Tongue (tissue), 2 donors: Measurements from ENCODE around the gene FMC1. TPM values are rescaled to one million over a fixed set of nuclear protein-coding genes. Genes with fewer than 3 reads are reported as not detected.
"Not testable (repeated sequence)": the region's sequence is repeated elsewhere in the genome, so short reads cannot be mapped to it uniquely, and the experiment has no call there.

Experiments
- DNase-seq: peaks from one replicate; pipeline ENCODE4 v3.0.0-alpha.2; 2015
- total RNA-seq: library from RNA; depleted of rRNA; stranded (reverse); fragments of >200 nt; gene quantifications from one replicate; pipeline ENCODE4 v1.2.3, GENCODE V29; 2014

FMC1 gene
- total RNA-seq, 1 donor from 2014 or later, result 18.3 TPM

DNA sequence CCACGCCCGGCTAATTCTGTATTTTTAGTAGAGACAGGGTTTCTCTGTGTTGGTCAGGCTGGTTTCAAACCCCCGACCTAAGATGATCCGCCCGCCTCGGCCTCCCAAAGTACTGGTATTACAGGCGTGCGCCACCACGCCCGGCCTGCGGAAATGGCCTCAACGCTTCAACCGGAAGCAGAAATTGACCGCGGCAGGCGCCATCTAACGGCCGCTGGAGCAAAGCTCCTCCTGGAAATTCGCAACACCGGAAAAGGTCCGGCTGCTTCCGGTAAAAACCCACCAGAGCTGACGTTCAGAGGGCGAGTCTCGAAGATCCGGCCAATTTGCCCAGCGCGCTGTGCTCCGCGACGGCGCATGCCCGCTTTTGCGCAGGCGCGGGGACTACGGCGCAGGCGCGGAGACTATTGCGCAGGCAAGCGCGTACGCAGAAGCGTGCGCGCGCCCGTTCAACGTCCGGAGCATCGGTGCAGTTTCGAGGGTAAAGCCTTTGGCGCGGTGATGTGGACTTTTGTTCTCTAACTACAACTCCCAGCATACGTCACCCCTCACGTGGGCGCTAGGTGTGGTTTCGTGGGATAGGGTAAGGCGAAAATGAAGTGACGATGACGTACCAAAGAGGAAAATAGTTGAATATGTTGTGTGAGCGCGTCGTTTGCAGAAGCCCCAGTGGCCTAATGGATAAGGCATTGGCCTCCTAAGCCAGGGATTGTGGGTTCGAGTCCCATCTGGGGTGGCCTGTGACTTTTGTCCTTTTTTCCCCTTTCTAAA, 915 bp upstream of the FMC1 start:
- peak; percentile 100 for DNase-seq

- no peak for DNase-seq
Measured at GRCh38 chr7:139340808-139341057, 404 bp upstream of the FMC1 start.

DNA sequence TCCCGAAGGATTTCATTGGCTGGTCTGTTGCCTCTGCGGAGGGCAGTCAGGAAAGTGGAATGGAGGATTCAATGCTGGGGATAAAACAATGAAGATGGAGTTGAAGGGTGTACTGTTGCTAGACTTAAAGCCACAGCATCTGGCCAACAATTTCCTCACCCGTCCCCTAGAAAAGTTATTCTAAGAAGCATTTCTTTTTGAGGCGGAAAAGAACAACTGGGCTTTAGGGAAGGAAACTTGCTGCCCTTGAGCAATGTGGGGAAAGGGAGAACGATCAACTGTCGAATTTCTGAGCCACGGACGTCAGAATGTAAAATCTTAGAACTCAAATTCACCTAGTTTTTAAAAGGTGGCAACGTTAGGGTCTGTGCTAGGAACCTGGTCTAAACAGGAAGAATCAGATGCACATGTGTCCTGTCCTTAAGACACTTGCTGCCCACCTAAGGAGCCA, 664 bp downstream of the FMC1 start:
- DNase-seq, result no peak

DNA sequence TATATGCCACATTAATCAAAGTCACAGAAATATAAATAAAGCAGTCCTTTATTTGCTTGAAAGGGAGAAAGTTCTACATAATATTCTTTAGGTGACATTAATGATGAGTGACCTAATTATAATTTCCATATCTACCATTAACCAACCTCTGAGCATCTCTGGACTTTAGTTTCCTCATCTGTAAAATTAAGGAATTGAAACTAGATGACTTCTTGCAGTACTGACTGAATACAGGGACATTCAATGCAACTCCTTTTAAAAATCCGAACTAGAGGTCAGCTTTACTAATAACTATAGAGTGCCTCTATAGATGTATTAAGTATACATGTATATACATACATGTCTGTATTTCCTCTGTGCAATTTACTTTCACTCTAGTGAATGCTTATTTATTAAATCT, 3.9 kb downstream of the FMC1 start:
- DNase-seq, result no peak

- DNase-seq, result no peak
Measured at GRCh38 chr7:139351027-139351426, 9.9 kb downstream of the FMC1 start.

- DNase-seq, result no peak
Measured at GRCh38 chr7:139354729-139355128, 13.6 kb downstream of the FMC1 start.

DNA sequence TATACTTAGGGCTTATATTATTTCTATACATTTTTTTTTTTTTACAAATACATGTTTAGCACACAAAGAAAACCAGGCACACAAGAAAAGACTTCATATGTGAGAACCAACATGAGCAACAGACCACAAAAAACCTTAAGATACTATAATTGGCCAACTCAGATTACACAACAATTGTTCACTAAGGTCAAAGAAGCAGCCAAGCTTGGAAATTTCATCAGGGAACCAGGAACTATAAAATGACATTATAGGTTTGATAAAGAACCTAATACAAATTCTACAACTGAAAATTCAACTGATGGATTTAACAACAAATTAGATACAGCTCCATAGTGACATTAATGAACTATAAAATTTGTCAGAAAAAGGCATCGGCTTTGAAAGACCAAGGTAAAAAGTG, 14.2 kb downstream of the FMC1 start:
- DNase-seq, result no peak

GRCh38 chr7:139357729-139358506, 16.8 kb downstream of the FMC1 start:
- DNase-seq, result not testable (repeated sequence)

- peak; percentile 19 for DNase-seq
Measured at GRCh38 chr7:139358541-139359365, 17.6 kb downstream of the FMC1 start.

DNA sequence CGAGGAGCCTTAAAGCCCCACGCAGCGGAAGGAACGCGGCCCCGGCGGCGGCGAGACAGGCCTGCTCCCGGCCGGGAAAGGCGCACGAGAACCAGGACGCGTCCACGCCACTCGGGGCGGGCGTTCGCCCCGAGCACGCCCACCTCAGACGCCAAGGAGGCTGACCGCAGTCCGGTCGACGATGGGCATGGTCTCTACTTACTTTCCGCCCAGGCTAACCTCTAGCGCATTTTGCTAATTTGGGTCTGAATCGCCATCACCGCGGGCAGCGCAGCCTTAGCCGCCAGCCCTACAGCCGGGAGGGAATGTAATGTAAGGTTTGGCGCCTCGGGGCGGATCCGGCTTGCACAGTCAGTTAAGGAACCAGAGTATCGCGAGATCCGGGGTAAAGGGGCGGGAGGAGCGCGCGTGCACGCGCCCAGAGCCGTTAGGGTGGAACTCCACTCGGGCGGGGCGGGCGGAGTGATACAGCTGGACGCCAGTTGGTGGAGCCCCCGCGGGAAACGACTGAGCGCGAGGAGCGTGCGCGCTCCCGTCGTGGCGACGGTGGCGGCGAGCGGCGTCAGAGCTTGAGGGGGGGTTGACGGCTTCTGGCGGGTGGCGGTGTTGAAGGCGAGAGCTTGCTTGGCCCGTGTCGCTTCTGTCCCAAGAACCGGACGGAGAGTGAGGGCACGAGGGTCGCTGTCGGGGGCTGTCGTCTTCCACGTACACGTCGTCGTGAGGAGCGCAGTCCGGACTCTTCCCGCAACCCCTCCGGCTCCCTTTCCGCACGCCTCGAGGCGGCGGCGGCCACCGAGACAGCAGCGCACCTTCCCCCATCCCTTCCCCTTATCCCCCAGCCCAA, 18.5 kb downstream of the FMC1 start, which contains the start of gene LUC7L2:
Gene LUC7L2 (plus strand): TSS at position 529 of the 844 bp plus-strand sequence. CDS start 368 bp downstream, outside the sequence.
- peak; percentile 99 for DNase-seq

DNA sequence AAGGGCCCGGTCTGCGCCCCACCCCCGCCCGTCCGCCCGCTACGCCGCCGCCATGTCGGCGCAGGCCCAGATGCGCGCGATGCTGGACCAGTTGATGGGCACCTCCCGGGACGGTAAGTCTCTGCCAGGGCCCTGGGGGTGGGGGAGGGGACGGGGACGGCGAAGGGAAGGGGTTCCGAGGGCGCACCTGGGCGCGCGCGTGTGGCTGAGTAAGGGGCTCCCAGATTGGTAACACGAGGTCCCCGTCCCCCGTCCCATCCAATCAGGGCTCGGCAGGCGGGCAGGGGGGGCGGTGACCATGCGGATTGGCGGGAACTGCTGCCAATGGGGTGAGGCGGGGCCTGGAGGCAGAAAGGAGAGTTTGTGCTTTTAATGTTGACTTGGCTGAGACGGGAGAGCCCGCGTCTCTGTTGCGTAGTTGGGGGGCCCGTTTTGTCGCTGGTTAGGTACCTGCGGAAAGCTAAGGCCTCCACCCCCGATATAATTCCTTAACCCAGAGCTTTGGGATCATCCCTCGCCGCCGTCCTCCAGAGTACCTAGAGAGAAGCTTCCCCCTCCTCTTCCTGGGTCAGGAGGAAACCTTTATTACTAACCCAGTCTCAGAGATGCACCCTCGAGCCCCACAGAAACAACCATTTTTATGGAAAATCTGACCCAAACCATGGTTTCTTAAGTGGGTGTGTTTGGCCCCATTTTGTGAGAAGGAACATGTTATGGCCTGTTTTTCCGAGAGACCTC, 19.2 kb downstream of the FMC1 start:
- peak; percentile 98 for DNase-seq

DNA sequence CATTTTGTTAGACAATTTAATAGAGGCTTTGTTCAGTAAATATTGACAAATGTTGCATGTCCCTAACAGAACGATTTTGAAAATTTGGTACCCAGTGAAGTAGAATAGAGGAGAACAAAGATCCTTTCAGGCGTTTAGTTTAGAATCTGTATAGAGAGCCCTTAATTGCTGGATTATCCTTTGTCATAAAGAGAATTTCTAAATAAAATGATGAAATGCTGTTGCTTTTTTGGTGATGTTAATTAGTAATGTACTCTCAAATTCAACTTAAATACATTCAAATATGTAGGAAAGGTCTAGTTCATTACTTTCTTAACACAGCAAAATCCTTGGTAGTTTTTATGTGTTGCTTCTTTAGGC, 19.8 kb downstream of the FMC1 start:
- DNase-seq, result no peak

DNA sequence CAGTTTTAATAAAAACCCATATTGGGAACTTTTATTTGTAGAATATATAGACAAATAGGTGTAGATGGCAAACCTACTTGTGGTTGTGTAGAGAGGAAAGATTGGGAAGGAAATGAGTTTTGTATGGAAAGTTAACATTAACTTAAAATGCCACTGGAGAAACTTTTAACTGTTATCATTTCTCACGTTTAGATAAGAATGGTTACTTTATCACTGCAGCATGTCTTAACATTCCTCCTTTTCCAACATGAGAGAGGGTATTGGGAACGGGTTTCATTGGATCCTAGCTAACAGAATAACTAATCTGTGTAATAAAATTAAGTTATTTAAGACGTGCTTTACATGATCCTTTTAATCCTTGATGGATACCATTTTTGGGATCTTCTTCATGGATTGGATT, 20.4 kb downstream of the FMC1 start:
- no peak for DNase-seq

DNA sequence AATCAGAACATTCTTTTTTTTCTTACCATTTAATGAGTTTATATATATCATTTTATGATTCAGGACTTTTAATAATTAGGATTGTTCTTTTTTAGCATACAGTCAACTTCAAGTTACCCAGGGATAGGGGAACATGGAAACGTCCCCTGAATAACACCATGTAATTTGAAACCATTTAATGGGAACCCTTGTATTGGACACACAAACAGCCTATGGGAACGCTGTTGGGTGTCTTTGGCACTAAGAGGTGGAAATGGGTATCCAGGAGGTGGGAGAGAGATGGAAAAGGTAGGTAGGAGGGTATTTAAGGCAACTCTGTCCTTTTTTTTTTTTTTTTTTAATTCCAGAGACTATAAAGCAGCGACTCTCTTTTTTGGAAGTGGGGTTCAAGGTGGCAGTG, 21.2 kb downstream of the FMC1 start:
- no peak for DNase-seq

- DNase-seq, result no peak
Measured at GRCh38 chr7:139362981-139363380, 21.8 kb downstream of the FMC1 start.

DNA sequence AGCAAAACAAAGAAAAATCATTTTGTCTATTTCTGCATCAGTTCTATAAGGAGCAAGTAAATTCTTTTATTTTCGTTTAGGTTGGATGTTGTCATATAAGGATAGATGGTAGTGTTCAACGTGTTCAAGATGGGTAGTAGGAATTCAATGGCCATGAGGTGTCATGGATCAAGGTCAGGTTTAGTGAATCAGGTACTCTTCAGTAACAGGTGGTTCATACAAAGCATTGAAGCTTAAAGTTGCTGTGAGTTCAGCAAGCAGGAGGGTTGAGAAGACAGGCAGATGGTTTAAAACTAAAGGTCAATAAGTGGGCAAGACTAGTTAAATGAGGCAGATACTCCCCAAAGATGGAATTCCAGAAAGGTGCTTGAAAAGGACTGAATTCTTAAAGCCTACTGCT, 24.2 kb downstream of the FMC1 start:
- no peak for DNase-seq

GRCh38 chr7:139366400-139366799, 25.3 kb downstream of the FMC1 start:
- DNase-seq, result no peak

DNA sequence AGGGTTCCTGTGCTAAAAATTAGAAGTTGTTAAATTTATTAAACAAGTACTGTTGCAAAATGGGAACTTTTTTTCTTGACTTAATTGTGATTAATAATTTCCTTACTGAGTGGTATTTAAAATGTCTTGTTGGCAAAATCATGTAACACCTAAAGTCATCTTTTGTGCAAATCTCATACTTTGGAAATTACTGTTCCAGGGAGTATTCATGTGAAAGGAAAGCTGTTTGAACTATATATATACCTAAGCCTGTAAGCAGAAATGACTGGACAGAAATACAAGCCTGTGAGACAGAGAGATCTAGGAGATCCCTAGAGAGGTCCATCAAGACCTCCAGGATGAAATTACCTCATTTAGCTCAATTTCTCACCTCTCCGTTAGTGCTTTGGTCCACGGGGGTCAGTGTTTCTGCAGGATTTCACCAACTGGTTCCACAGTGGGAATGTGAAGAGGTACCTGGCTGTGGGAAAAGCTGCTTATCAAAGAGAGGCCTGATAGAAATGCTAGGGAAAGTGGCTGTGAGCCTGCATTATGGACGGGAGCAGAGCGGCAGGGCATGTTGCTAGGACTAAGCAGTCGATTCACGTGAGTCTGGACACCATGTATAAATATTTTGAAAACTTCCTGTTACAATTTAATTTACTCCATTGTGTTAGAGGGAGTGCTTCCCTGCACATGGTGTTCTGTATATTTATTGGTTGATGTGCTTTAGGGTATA, 26.5 kb downstream of the FMC1 start:
- DNase-seq, result no peak

DNA sequence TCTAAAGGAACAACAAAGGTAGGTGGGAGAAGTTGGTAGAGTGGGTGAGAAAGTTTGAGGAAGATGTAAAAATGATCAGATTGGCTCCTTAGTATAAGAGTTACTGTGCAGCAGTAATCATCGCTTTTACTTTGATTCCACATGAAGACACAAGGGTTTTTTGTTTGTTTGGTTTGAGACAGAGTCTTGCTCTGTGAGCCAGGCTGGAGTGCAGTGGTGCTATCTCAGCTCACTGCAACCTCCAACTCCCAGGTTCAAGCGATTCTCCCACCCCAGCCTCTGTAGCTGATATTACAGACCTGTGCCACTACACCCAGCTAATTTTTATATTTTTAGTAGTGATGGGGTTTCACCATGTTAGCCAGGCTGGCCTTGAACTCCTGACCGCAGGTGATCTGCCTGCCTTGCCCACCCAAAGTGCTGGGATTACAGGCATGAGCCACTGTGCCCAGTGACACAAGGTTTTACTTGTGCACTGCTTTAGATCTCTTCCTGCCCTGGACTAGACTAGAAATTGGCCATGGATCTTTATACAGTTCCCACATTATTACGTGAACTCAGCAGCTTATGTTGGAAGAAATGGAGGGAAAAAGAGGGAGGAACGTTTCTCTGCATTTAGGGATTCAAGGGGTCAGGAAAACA, 29.3 kb downstream of the FMC1 start:
- DNase-seq, result no peak

DNA sequence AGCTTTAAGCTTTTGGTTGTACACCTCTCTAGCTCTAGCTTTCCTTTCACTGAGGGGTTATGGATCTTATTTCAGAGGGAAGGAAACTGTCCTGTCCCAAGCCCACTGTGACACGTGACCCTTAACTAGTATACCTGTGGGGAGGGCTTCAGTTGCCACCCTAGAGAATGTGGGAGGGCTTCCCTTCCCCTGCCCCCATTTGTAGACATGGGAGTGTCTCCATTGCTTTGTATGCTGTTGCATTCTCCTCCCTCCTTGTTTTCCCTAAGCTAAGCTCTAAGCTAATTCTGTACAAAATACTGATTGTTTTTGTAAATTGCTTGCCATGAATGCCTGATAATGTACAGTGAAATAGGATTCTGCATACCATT, 29.8 kb downstream of the FMC1 start:
- no peak for DNase-seq
